ENCODE measurements around the gene USP34. TPM values are rescaled to one million over a fixed set of nuclear protein-coding genes. Genes with fewer than 3 reads are reported as not detected.

The USP34 gene
- total and polyA plus RNA-seq, 2 of the 8 experiments (the other 6 are each of a cell fraction or from before 2014, with no cell fraction given): 56.7 to 91.7 TPM

DNA sequence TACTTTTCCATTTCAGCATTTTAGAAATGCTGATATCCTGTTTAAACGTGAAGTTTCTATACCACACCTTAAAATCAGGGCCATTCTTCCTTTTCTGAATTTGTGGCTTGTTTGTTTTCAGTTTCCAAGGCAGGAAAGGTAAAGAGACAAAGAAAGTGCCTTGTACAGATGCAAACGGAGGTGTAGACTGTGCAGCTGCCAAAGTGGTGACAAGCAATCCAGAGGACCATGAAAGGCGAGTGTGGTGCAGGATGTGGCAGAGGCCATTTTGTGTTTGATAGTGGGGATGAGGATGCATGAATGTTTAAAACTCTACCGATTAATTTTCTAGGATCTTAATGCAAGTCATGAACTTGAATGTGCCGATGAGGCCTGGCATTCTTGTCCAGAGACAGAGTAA is 308.2 kb downstream of the USP34 start:
- H2AFZ ChIP-seq (ENCODE audit: low read length): no peak overlapping the region
- H4K5ac ChIP-seq (ENCODE audit: insufficient read length, low read depth, low read length): no peak overlapping the region
- DNase-seq (ENCODE audit: low read depth in 1 of 2, low spot score in 2 of 2) (no peak), FAIRE-seq (no peak)
- H3K79me2 ChIP-seq (ENCODE audit: control insufficient read depth in 1 of 2, insufficient read depth in 2 of 2, low read length in 2 of 2): no peaks in the 10 kb centered on the region
- TF ChIP-seq CREB1 (IDR thresholded peaks at IDR 0.05): no peak
- TF ChIP-seq NANOG (IDR thresholded peaks at IDR 0.05; ENCODE audit: insufficient read depth, low read depth, low read length, poor library complexity, severe bottlenecking): no peak
- TF ChIP-seq, protein P1, sequence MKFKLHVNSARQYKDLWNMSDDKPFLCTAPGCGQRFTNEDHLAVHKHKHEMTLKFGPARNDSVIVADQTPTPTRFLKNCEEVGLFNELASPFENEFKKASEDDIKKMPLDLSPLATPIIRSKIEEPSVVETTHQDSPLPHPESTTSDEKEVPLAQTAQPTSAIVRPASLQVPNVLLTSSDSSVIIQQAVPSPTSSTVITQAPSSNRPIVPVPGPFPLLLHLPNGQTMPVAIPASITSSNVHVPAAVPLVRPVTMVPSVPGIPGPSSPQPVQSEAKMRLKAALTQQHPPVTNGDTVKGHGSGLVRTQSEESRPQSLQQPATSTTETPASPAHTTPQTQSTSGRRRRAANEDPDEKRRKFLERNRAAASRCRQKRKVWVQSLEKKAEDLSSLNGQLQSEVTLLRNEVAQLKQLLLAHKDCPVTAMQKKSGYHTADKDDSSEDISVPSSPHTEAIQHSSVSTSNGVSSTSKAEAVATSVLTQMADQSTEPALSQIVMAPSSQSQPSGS (IDR thresholded peaks at IDR 0.05; ENCODE audit: low read length): no peak
- no peak for TF ChIP-seq SUZ12 (IDR thresholded peaks at IDR 0.05; ENCODE audit: low read length)
- TF ChIP-seq TAF7 (optimal IDR thresholded peaks at IDR 0.05; ENCODE audit: borderline replicate concordance, low read depth, low read length): no peak
- H3K9me3 ChIP-seq (ENCODE audit: insufficient read depth in 2 of 2, low read depth in 1 of 2, low read length in 1 of 2): no peaks in the 10 kb centered on the region
- no peak overlapping the region for H3K4ac ChIP-seq (replicated peaks; ENCODE audit: insufficient read length, low read depth, low read length)
- ChIA-PET POLR2A (ENCODE audit: partially characterized antibody) (interaction anchor here (1.0 kb wide), 1 partner anchor 18 kb away, joined by 5 read pairs; no protein-coding TSS in a partner anchor), CTCF (ENCODE audit: partially characterized antibody) (interaction anchor here (1.0 kb wide), 1 partner anchor 630 kb away, joined by 3 read pairs; no protein-coding TSS in a partner anchor)
- H4K91ac ChIP-seq (replicated peaks; ENCODE audit: insufficient read length, low read length): no peak overlapping the region
- H4K20me1 ChIP-seq (replicated peaks in 1 of 2; ENCODE audit: control insufficient read depth in 1 of 2, insufficient read depth in 2 of 2, low read length in 2 of 2): no peaks in the 10 kb centered on the region
- H3K79me1 ChIP-seq (ENCODE audit: low read depth, low read length): no peaks in the 10 kb centered on the region
- H3K36me3 ChIP-seq (ENCODE audit: control insufficient read depth in 2 of 4, insufficient read depth in 4 of 4, low read length in 3 of 4): peaks cover 0 to 12% (median 0%) of the 10 kb centered on the region in 4 experiments; a peak in 1 of 8 replicates
- H3K14ac ChIP-seq (ENCODE audit: insufficient read length): no peak overlapping the region
- H3K18ac ChIP-seq (ENCODE audit: extremely low read depth, low read length): no peak overlapping the region
- H2BK20ac ChIP-seq (ENCODE audit: low read length): no peak overlapping the region
- no peak overlapping the region for H3K27ac ChIP-seq (ENCODE audit: low read depth, low read length)
- no peak overlapping the region for H3K4me2 ChIP-seq (ENCODE audit: insufficient read depth in 1 of 2, low read depth in 2 of 2, low read length in 2 of 2)
- H3K23ac ChIP-seq (ENCODE audit: insufficient read length): no peak overlapping the region
- no peaks in the 10 kb centered on the region for H3K4me1 ChIP-seq (replicated peaks in 1 of 4; ENCODE audit: control insufficient read depth in 3 of 4, insufficient read depth in 4 of 4, low read length in 3 of 4)
- no peaks in the 10 kb centered on the region for H3K27me3 ChIP-seq (replicated peaks in 1 of 4; ENCODE audit: control insufficient read depth in 3 of 4, extremely low read depth in 1 of 4, insufficient read depth in 3 of 4, low read length in 3 of 4)
- H3K56ac ChIP-seq (replicated peaks; ENCODE audit: insufficient read length, low read depth, low read length): no peak overlapping the region
- WGBS, 2 experiments (ENCODE audit: extremely low coverage in 1 of 2, insufficient coverage in 1 of 2, insufficient read length in 1 of 2, insufficient replicate concordance in 2 of 2, low coverage in 1 of 2, low lambda C conversion rate in 2 of 2, missing lambda C conversion rate in 1 of 2): 89% methylated on average over 5 of the region's 5 CpGs; no CpG with 5 or more reads in 1 of the 2 experiments
- H2AK5ac ChIP-seq (ENCODE audit: low read depth, low read length): no peak overlapping the region
- no peak overlapping the region for H2BK15ac ChIP-seq (ENCODE audit: low read length)
- H2BK5ac ChIP-seq (ENCODE audit: low read depth, low read length): no peak overlapping the region
- H3K4me3 ChIP-seq (ENCODE audit: extremely low read depth in 1 of 4, insufficient read depth in 2 of 4, low read depth in 3 of 4, low read length in 4 of 4): no peak overlapping the region
- no peak overlapping the region for H3K9ac ChIP-seq (replicated peaks in 1 of 4; ENCODE audit: extremely low read depth in 1 of 4, low read depth in 3 of 4, low read length in 3 of 4)
- H2BK120ac ChIP-seq (replicated peaks; ENCODE audit: low read depth, low read length): no peak overlapping the region
- H2BK12ac ChIP-seq (ENCODE audit: low read depth, low read length): no peak overlapping the region
- no peaks in the 10 kb centered on the region for H3K23me2 ChIP-seq (ENCODE audit: low read depth, low read length)
- no peak overlapping the region; the same call in 1 of the 2 replicates for H4K8ac ChIP-seq (ENCODE audit: extremely low read depth, insufficient read depth, low read length)

All from H1 (cell line).